ENCODE results near the gene ATF7IP2. TPM values are rescaled to one million over a fixed set of nuclear protein-coding genes. Genes with fewer than 3 reads are reported as not detected.
A peak's percentile ranks its signal among the peaks of the same experiment; 100 is the strongest.

The ATF7IP2 gene
- total and polyA plus RNA-seq, 2 of the 13 experiments (the other 11 are each of a cell fraction or from before 2014, with no cell fraction given): 117 to 217 TPM

DNA sequence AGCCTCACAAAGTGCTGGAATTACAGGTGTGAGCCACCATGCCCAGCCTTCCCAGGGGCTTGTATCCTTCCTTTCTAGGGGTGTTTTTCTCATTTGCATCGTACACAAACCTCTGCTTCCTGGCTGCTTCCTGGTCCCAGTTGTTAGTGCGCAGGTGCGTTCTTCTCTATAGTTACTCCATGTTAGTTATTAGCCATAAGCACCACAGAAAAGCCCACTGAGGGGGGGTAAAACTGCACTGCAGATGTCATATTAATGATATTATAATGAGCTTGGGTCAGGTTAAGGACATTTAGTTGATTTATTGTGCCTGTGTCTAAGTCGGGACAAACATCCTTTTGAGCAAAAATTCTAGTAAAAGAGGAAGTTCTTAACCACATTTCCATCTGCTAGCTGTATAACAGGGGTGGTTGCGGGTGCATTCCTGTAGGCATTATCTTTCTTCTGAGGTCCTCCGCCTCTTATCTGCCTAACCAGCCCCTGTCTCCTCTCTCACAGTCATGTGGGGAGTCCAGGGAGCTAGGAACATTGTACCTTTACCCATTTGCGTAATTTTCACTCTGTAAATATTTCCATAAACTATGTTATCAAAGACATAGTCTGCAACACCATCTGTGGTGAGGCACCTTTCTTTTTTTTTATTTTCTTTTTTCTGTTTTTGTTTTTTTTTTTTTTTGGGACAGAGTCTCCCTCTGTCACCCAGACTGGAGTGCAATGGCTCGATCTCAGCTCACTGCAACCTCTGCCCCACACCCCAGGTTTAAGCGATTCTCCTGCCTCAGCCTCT, 23.6 kb upstream of the ATF7IP2 start (continued):
- TF ChIP-seq, protein P1, sequence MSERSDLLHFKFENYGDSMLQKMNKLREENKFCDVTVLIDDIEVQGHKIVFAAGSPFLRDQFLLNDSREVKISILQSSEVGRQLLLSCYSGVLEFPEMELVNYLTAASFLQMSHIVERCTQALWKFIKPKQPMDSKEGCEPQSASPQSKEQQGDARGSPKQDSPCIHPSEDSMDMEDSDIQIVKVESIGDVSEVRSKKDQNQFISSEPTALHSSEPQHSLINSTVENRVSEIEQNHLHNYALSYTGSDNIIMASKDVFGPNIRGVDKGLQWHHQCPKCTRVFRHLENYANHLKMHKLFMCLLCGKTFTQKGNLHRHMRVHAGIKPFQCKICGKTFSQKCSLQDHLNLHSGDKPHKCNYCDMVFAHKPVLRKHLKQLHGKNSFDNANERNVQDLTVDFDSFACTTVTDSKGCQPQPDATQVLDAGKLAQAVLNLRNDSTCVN (CRISPR knock-in tag; IDR thresholded peaks at IDR 0.05; ENCODE audit: borderline replicate concordance): no peak
- TF ChIP-seq PRPF4 (IDR thresholded peaks at IDR 0.05; ENCODE audit: low read depth, low read length, poor library complexity, severe bottlenecking): no peak
- no peak for TF ChIP-seq EZH2 (conservative IDR thresholded peaks at IDR 0.05; ENCODE audit: low read depth, low read length)
- no peak for TF ChIP-seq JUND (CRISPR knock-in tag; IDR thresholded peaks at IDR 0.05)
- TF ChIP-seq IKZF5 (CRISPR knock-in tag; IDR thresholded peaks at IDR 0.05): peak; percentile 84; the same call in 1 of the 2 replicates
- no peak for TF ChIP-seq GABPA (IDR thresholded peaks at IDR 0.05; ENCODE audit: low read depth, low read length)
- TF ChIP-seq GABPA (CRISPR knock-in tag; IDR thresholded peaks at IDR 0.05; ENCODE audit: low read depth): no peak
- no peak for TF ChIP-seq NCOA1 (CRISPR knock-in tag; IDR thresholded peaks at IDR 0.05)
- no peak for TF ChIP-seq E2F5 (CRISPR knock-in tag; conservative IDR thresholded peaks at IDR 0.05)
- no peak for TF ChIP-seq MAFF (IDR thresholded peaks at IDR 0.05; ENCODE audit: low read depth, low read length)
- TF ChIP-seq MTA3 (CRISPR knock-in tag; IDR thresholded peaks at IDR 0.05): no peak
- TF ChIP-seq ZNF430 (CRISPR knock-in tag; IDR thresholded peaks at IDR 0.05): no peak
- no peak for TF ChIP-seq TAF15 (IDR thresholded peaks at IDR 0.05; ENCODE audit: low read depth, low read length, poor library complexity, severe bottlenecking)
- peak; percentile 66 for TF ChIP-seq ASH2L (IDR thresholded peaks at IDR 0.05; ENCODE audit: insufficient read length, low read depth, low read length)
- TF ChIP-seq NPAS2 (CRISPR knock-in tag; IDR thresholded peaks at IDR 0.05; ENCODE audit: borderline replicate concordance): no peak
- no peak for TF ChIP-seq SIN3A (IDR thresholded peaks at IDR 0.05; ENCODE audit: borderline replicate concordance, low read depth, low read length)
- TF ChIP-seq CBFB (CRISPR knock-in tag; IDR thresholded peaks at IDR 0.05): peak; percentile 56; the same call in 1 of the 2 replicates
- TF ChIP-seq FOXK2 (IDR thresholded peaks at IDR 0.05): no peak
- TF ChIP-seq MYC (CRISPR knock-in tag; IDR thresholded peaks at IDR 0.05; ENCODE audit: borderline replicate concordance): peak; percentile 48; the same call in 1 of the 2 replicates
- no peak for TF ChIP-seq REL (CRISPR knock-in tag; conservative IDR thresholded peaks at IDR 0.05)
- TF ChIP-seq, protein P2, sequence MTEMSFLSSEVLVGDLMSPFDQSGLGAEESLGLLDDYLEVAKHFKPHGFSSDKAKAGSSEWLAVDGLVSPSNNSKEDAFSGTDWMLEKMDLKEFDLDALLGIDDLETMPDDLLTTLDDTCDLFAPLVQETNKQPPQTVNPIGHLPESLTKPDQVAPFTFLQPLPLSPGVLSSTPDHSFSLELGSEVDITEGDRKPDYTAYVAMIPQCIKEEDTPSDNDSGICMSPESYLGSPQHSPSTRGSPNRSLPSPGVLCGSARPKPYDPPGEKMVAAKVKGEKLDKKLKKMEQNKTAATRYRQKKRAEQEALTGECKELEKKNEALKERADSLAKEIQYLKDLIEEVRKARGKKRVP (CRISPR knock-in tag; IDR thresholded peaks at IDR 0.05): no peak
- no peak for TF ChIP-seq IRX3 (CRISPR knock-in tag; IDR thresholded peaks at IDR 0.05; ENCODE audit: borderline replicate concordance, low read depth)
- TF ChIP-seq HOXA3 (CRISPR knock-in tag; IDR thresholded peaks at IDR 0.05): peak; percentile 68
- TF ChIP-seq NR2C2 (CRISPR knock-in tag; IDR thresholded peaks at IDR 0.05; ENCODE audit: borderline replicate concordance): peak; percentile 40; the same call in 1 of the 2 replicates
